ENCODE data around the gene PDGFRB. TPM values are rescaled to one million over a fixed set of nuclear protein-coding genes. Genes with fewer than 3 reads are reported as not detected.

PDGFRB gene
- total RNA-seq, 2 experiments from 2014 or later: 53.3 to 68.9 TPM

- CTCF ChIA-PET: no interaction called here
- H3K27ac Mint-ChIP-seq: no peak overlapping the region
- H3K4me3 Mint-ChIP-seq: no peak overlapping the region
- H3K27me3 Mint-ChIP-seq: peaks cover 77% of the 10 kb centered on the region
- no peaks in the 10 kb centered on the region for H3K4me1 Mint-ChIP-seq
- no peak for ATAC-seq
- no peaks in the 10 kb centered on the region for H3K9me3 Mint-ChIP-seq (ENCODE audit: low read depth)
- no peak for DNase-seq
- H3K36me3 Mint-ChIP-seq: no peaks in the 10 kb centered on the region
These were observed 33.7 kb upstream of the PDGFRB start for GRCh38 chr5:150189326-150189725.

DNA sequence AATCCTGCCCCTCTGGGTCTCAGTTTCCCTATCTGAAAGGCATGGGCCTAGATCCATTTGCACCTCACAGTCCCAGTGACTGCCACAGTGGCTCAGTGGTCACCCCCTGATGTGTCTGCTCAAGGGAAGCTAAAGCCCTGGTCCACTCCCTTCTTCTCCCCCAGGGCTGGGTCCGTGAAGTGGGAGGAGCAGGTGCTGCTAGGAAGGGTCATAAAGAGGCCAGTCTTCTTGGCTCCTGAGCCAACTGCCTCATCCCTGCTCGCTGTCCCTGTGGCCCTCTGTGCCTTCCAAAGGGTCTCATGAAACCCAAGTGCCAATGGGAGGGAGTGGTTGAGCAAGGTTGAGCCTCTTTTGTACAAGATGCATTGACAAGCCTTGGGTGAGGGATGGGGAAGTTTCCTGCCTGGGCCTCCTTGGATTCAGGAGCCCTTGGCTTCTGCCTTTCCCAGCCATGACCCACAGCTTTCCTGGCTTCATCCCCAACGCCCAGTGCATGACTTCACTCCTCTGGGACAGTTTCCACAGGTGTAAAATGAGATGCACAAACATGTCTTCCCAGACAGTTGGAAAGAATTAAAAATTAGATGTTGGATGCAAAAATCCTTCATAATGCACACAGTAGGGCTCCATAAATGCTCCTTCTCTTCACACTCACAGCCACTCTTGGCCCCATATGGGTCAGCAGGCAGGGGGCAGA, 32.6 kb upstream of the PDGFRB start:
- H3K36me3 Mint-ChIP-seq: no peaks in the 10 kb centered on the region
- no peak overlapping the region for H3K27ac Mint-ChIP-seq
- no peaks in the 10 kb centered on the region for H3K4me1 Mint-ChIP-seq
- ATAC-seq (no peak), DNase-seq (no peak)
- CTCF ChIA-PET: no interaction called here
- no peak overlapping the region for H3K4me3 Mint-ChIP-seq
- H3K9me3 Mint-ChIP-seq (ENCODE audit: low read depth): no peaks in the 10 kb centered on the region
- peaks cover 71% of the 10 kb centered on the region for H3K27me3 Mint-ChIP-seq

GRCh38 chr5:150186897-150187296, 31.3 kb upstream of the PDGFRB start:
- Mint-ChIP-seq H3K4me3 (no peak overlapping the region), H3K4me1 (no peaks in the 10 kb centered on the region), H3K9me3 (ENCODE audit: low read depth) (no peaks in the 10 kb centered on the region), H3K36me3 (no peaks in the 10 kb centered on the region), H3K27me3 (peaks cover 67% of the 10 kb centered on the region), H3K27ac (no peak overlapping the region)
- DNase-seq (no peak), ATAC-seq (no peak)
- CTCF ChIA-PET: no interaction called here

GRCh38 chr5:150186137-150186536, 30.5 kb upstream of the PDGFRB start:
- Mint-ChIP-seq H3K27me3 (peaks cover 62% of the 10 kb centered on the region), H3K27ac (no peak overlapping the region), H3K9me3 (ENCODE audit: low read depth) (no peaks in the 10 kb centered on the region), H3K4me3 (no peak overlapping the region), H3K4me1 (no peaks in the 10 kb centered on the region), H3K36me3 (no peaks in the 10 kb centered on the region)
- no peak for ATAC-seq
- DNase-seq: no peak
- CTCF ChIA-PET: no interaction called here

- H3K27ac Mint-ChIP-seq: no peak overlapping the region
These were observed 29.6 kb upstream of the PDGFRB start for GRCh38 chr5:150184990-150185912.

GRCh38 chr5:150184006-150184405, 28.4 kb upstream of the PDGFRB start:
- no peak for ATAC-seq

More at GRCh38 chr5:150184990-150185912, 29.6 kb upstream of the PDGFRB start:
- H3K4me1 Mint-ChIP-seq: no peaks in the 10 kb centered on the region
- DNase-seq (no peak), ATAC-seq (no peak)
- CTCF ChIA-PET: no interaction called here
- no peaks in the 10 kb centered on the region for H3K9me3 Mint-ChIP-seq (ENCODE audit: low read depth)
- H3K4me3 Mint-ChIP-seq: no peak overlapping the region
- H3K27me3 Mint-ChIP-seq: peaks cover 55% of the 10 kb centered on the region
- no peaks in the 10 kb centered on the region for H3K36me3 Mint-ChIP-seq

DNA sequence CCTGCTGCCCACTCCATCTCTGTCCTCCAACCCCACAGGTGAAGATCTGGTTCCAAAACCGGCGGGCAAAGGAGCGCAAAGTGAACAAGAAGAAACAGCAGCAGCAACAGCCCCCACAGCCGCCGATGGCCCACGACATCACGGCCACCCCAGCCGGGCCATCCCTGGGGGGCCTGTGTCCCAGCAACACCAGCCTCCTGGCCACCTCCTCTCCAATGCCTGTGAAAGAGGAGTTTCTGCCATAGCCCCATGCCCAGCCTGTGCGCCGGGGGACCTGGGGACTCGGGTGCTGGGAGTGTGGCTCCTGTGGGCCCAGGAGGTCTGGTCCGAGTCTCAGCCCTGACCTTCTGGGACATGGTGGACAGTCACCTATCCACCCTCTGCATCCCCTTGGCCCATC, 27.8 kb upstream of the PDGFRB start:
- Mint-ChIP-seq H3K36me3 (no peaks in the 10 kb centered on the region), H3K9me3 (ENCODE audit: low read depth) (no peaks in the 10 kb centered on the region), H3K4me3 (no peak overlapping the region), H3K27ac (no peak overlapping the region), H3K27me3 (peaks cover 44% of the 10 kb centered on the region), H3K4me1 (no peaks in the 10 kb centered on the region)
- ATAC-seq: no peak
- CTCF ChIA-PET: no interaction called here
- no peak for DNase-seq

More at GRCh38 chr5:150184006-150184405, 28.4 kb upstream of the PDGFRB start:
- H3K4me1 Mint-ChIP-seq: no peaks in the 10 kb centered on the region
- DNase-seq: no peak
- H3K9me3 Mint-ChIP-seq (ENCODE audit: low read depth): no peaks in the 10 kb centered on the region
- H3K27ac Mint-ChIP-seq: no peak overlapping the region
- H3K4me3 Mint-ChIP-seq: no peak overlapping the region
- CTCF ChIA-PET: no interaction called here
- peaks cover 45% of the 10 kb centered on the region for H3K27me3 Mint-ChIP-seq
- no peaks in the 10 kb centered on the region for H3K36me3 Mint-ChIP-seq

- no peak for DNase-seq
- no peaks in the 10 kb centered on the region for H3K36me3 Mint-ChIP-seq
- peaks cover 37% of the 10 kb centered on the region for H3K27me3 Mint-ChIP-seq
- ATAC-seq: no peak
- H3K4me3 Mint-ChIP-seq: no peak overlapping the region
- no peaks in the 10 kb centered on the region for H3K4me1 Mint-ChIP-seq
- no peaks in the 10 kb centered on the region for H3K9me3 Mint-ChIP-seq (ENCODE audit: low read depth)
- CTCF ChIA-PET: interaction anchor here (1.0 kb wide), 1 partner anchor 253 kb away, joined by 3 read pairs; no protein-coding TSS in a partner anchor
- H3K27ac Mint-ChIP-seq: no peak overlapping the region
These were observed 27.1 kb upstream of the PDGFRB start for GRCh38 chr5:150182774-150183173.

DNA sequence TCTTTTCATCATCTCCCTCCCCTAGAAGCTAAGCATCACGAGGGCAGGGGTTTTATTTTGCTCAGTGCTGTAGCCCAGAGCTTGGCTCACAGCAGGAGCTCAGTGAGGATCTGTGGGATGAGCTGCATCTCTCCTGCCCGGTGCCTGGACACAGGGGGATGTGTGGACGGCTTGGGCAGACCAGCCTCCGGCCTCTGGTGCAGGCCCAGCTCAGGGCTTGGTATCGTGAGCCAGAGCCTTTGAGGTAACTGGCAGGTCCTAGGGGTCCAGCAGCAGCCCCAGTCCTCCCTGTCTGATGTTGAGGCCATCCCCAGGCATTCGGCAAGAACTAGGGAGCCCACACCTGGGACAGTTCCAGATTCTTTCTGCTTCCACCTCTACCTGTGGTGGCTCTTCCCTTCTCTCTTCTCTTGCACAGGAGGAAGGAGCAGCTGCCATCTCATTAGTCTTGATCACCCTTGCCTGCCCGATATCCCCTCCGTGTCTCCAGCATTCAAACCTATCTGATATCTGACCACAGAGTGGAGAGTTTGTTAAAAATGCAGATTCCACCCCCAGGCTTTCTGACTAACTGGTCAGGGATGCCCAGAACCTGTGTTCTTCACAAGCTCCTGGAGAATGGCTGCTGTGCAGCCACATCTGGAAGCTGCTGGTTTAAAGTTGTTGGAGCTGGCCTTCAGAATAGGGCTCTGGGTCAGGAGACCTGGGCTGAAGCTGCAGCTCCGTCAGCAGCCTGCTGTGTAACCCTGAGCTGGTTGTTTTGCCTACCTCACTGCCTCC, 26.3 kb upstream of the PDGFRB start:
- Mint-ChIP-seq H3K4me3 (no peak overlapping the region), H3K27me3 (peaks cover 33% of the 10 kb centered on the region), H3K4me1 (no peaks in the 10 kb centered on the region), H3K27ac (no peak overlapping the region), H3K9me3 (ENCODE audit: low read depth) (no peaks in the 10 kb centered on the region), H3K36me3 (no peaks in the 10 kb centered on the region)
- DNase-seq (no peak), ATAC-seq (no peak)
- CTCF ChIA-PET: interaction anchor here (1.0 kb wide), 2 partner anchors 19 to 254 kb away, joined by 3 read pairs; no protein-coding TSS in a partner anchor

DNA sequence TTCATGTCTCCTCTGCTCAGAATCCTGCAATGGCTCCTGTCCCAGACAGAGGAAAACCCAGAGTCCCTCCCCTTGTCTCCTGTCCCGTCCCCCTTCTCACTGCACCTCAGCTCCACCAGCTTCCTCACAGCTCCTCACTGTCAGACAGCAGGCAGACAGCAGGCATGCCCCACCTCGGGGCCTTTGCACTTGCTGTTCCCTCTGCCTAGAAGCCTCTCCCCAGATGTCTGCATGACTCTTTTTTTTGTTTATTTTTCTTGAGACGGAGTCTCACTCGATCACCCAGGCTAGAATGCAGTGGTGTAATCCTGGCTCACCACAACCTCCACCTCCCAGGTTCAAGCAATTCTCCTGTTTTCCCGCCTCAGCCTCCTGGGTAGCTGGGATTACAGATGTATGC, 25.4 kb upstream of the PDGFRB start:
- Mint-ChIP-seq H3K4me1 (no peaks in the 10 kb centered on the region), H3K27ac (no peak overlapping the region), H3K4me3 (no peak overlapping the region), H3K27me3 (peaks cover 27% of the 10 kb centered on the region), H3K36me3 (no peaks in the 10 kb centered on the region), H3K9me3 (ENCODE audit: low read depth) (no peaks in the 10 kb centered on the region)
- DNase-seq (no peak), ATAC-seq (no peak)
- CTCF ChIA-PET: interaction anchor here (1.0 to 1.3 kb wide), 2 partner anchors 18 to 19 kb away, joined by 3 read pairs; no protein-coding TSS in a partner anchor

GRCh38 chr5:150180241-150181026, 24.8 kb upstream of the PDGFRB start:
- Mint-ChIP-seq H3K4me1 (no peaks in the 10 kb centered on the region), H3K4me3 (no peak overlapping the region), H3K27me3 (peaks cover 24% of the 10 kb centered on the region), H3K36me3 (no peaks in the 10 kb centered on the region), H3K27ac (no peak overlapping the region), H3K9me3 (ENCODE audit: low read depth) (no peaks in the 10 kb centered on the region)
- CTCF ChIA-PET: interaction anchor here (1.0 to 1.3 kb wide), 2 partner anchors 17 to 18 kb away, joined by 3 read pairs; no protein-coding TSS in a partner anchor
- ATAC-seq (no peak), DNase-seq (no peak)

GRCh38 chr5:150179019-150179620, 23.5 kb upstream of the PDGFRB start:
- no peaks in the 10 kb centered on the region for H3K4me1 Mint-ChIP-seq
- peaks cover 24% of the 10 kb centered on the region for H3K27me3 Mint-ChIP-seq
- no peaks in the 10 kb centered on the region for H3K36me3 Mint-ChIP-seq
- no peak overlapping the region for H3K4me3 Mint-ChIP-seq
- DNase-seq (no peak), ATAC-seq (no peak)
- H3K27ac Mint-ChIP-seq: no peak overlapping the region
- CTCF ChIA-PET: interaction anchor here (2.4 kb wide), 1 partner anchor 11 kb away, joined by 8 read pairs; no protein-coding TSS in a partner anchor
- no peaks in the 10 kb centered on the region for H3K9me3 Mint-ChIP-seq (ENCODE audit: low read depth)
